HG02970 (cell line): ENCODE results near the gene MARCHF6.
"Not testable (repeated sequence)": the region's sequence is repeated elsewhere in the genome, so short reads cannot be mapped to it uniquely, and the experiment has no call there.

Experiments used
- ATAC-seq: cut with Tn5 transposase; IDR thresholded peaks from one replicate; pipeline ENCODE4 v1.9.1; 2021; ENCODE audit warnings: mild to moderate bottlenecking, moderate library complexity, moderate number of reproducible peaks; ENCODE audit not compliant: unreplicated experiment, low FRiP score

Gene MARCHF6

GRCh38 chr5:10344461-10345106 is 8.9 kb upstream of the MARCHF6 start:
- ATAC-seq, result not testable (repeated sequence)

DNA sequence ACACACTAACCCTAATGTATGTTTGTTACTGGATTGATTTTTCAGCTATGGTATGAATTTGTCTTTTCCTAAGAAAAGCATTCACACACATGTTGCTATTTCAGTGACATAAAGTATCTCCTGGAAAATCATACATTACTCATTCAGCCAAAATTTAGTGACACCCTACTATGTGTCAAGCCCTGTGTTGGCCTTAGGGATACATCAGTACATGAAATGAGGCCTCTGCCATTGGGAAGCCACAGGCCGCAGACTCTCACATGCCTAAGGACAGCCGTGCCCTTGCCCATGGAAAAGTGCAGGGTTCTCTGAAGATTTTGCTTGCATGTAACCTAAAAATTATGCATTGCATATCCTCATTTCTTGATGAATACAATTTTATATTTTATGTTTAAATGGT is 5.2 kb upstream of the MARCHF6 start:
- no peak for ATAC-seq

DNA sequence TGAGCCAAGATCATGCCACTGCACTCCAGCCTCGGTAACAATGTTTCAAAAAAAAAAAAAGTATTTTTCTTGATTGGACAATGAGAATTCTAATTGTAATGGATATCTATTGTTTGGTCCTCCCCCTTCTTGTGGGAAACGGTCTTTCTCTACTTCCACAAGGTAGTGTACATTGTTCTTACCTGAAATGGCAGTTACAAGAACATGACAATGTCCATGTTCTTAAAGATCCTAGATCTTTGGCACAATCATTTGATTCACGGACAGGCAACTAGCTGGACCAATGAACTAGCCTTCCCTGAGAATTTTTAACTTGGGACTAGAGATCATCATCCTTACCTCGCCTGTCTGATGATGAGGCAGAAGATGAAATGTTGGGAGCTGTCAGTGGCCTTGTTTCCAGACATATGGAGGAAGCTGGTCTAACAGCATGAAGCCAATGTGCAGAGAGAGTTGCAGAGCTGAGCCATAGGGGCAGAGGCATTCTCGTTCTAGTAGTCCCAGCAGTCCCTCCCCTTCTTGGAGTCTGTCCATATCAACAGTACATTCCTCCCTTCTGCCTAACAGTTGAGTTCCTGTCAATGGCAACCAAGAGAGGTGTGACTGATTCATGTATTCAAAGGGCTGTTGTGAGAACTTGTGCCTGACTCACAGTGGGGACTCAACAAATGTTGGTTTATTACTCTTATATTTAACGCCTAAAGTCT is 2.1 kb upstream of the MARCHF6 start:
- ATAC-seq, result no peak

GRCh38 chr5:10351919-10352318 is 1.6 kb upstream of the MARCHF6 start:
- ATAC-seq, result no peak

DNA sequence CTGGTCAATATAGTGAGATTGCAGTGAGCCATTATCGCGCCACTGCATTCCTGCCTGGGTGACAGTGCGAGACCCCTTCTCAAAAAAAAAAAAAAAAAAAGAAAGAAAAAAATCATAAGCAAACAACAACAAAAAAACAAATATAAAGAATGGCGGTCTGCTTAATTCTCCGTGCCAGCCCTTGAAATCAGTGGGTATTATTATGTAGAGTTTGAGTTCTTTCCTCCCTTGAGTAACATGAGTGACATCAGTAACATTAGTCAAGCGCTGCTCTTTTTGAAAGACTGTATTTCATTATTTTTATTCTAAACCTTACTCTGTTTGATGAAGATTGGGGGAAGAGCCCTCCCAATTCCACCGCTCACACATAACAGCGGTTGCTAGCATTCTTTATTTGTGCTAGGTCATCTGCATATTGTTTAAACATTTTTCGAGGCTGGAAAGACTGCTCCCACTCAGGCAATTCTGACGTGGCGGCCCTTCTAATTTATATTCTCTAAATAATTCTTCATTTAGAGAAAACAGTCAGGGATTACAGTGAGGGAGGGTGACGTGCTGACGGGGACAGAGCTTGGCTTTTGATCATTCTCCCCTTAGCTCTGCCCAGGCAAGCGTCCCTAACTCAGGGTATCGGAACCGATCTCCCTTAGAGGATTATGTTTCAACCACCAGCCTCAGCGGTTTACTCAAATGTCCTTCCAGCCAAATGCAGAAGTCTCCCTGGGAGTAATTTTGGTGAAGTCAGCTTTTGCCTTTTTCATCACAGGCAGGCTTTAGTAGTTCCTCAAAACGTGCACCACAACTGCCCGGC is 860 bp upstream of the MARCHF6 start:
- ATAC-seq, result no peak

GRCh38 chr5:10354048-10354872 is 765 bp downstream of the MARCHF6 start:
- ATAC-seq, result peak; percentile 17

GRCh38 chr5:10355071-10355889 is 1.8 kb downstream of the MARCHF6 start:
- no peak for ATAC-seq

GRCh38 chr5:10358999-10359398 is 5.5 kb downstream of the MARCHF6 start:
- ATAC-seq, result no peak

DNA sequence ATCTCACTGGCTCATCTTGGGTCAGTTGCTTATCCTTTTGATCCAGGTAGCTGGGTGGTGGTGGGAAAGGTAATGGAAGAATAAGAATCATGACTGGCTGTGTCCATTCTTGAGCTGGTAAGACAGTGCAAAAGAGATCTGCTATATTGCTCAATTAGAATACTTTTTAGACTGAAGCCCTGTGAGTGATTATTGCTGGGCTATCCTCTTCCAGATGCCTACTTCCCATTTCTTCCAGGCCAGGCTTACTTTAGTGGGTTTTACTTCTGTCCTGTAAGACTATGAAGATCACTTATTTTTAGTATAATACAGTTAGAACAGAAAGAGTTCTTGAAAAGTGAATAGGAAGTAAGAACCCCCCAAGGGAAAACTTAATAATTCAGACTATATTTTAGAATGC is 7.2 kb downstream of the MARCHF6 start:
- ATAC-seq, result no peak

DNA sequence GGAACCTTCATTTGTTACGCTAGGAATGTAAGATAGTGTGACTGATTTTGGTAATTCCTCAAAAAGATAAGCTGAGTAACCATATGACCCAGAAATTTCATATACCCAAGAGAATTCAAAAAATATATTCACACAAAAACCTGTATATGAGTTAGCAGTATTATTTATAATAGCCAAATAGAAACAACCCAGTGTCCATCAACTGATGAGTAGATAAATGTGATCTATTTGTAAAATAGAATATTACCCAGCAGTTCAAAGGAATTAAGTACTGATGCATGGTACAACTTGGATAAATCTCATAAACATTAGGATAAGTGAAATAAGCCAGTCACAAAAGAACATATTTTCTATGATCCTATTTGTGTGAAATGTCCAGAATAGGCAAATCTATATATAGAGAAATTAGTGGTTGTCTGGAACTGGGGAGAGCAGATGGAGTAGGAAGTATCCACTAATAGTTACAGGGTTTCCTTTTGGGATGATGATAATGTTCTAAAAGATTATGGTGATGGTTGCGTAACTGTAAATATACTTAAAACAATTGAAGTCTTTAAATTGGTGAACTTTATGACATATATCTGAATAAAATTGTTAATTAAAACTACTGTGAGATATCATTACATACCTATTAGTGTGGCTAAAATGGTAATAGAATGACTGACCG is 10.2 kb downstream of the MARCHF6 start:
- no peak for ATAC-seq

GRCh38 chr5:10364186-10364689 is 10.7 kb downstream of the MARCHF6 start:
- no peak for ATAC-seq

GRCh38 chr5:10365782-10366181 is 12.3 kb downstream of the MARCHF6 start:
- no peak for ATAC-seq

GRCh38 chr5:10366310-10367272 is 13.1 kb downstream of the MARCHF6 start:
- ATAC-seq, result no peak

DNA sequence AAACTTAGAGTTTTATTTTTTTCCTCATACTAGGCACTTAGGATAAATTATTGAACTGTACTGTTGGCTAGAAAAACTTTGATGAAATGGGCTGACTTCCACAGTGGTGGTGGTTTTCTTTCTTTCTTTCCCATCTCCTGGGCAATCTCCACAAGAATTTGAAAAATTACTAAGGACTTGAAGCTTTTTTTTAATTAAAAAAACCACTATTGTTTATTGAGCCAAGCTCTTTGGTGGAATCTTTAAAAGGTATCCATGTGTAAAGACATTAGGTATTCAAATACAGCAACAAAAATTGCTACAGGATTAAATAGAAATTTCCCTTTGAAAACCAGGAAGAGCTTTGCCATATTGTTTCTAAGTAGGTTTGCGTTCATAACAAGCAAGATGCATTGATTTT is 14.1 kb downstream of the MARCHF6 start:
- ATAC-seq, result no peak

- ATAC-seq, result no peak
These were observed 17.4 kb downstream of the MARCHF6 start for GRCh38 chr5:10370931-10371330.

DNA sequence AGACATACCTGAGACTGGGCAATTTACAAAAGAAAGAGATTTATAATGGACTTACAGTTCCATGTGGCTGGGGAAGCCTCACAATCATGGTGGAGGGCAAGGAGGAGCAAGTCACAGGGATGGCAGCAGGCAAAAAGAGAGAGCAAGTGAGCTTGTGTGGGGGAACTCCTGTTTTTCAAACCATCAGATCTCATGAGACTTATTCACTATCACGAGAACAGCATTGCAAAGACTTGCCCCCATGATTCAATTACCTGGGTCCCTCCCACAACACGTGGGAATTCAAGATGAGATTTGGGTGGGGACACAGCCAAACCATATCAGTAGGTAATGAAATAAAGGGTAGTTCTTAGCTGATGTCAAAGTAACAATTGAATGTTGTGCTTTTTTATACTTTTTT is 17.9 kb downstream of the MARCHF6 start:
- ATAC-seq, result not testable (repeated sequence)

GRCh38 chr5:10372726-10373709 is 19.5 kb downstream of the MARCHF6 start:
- no peak for ATAC-seq
